NCI-H1105 treated with DMSO at 0.1 percent for 48 hours (cell line): ENCODE results near the gene LSM12.

Source experiments
- DNase-seq: peaks from one replicate; lab custom pipeline; 2025; lab: John Stamatoyannopoulos, UW

The LSM12 gene

DNA sequence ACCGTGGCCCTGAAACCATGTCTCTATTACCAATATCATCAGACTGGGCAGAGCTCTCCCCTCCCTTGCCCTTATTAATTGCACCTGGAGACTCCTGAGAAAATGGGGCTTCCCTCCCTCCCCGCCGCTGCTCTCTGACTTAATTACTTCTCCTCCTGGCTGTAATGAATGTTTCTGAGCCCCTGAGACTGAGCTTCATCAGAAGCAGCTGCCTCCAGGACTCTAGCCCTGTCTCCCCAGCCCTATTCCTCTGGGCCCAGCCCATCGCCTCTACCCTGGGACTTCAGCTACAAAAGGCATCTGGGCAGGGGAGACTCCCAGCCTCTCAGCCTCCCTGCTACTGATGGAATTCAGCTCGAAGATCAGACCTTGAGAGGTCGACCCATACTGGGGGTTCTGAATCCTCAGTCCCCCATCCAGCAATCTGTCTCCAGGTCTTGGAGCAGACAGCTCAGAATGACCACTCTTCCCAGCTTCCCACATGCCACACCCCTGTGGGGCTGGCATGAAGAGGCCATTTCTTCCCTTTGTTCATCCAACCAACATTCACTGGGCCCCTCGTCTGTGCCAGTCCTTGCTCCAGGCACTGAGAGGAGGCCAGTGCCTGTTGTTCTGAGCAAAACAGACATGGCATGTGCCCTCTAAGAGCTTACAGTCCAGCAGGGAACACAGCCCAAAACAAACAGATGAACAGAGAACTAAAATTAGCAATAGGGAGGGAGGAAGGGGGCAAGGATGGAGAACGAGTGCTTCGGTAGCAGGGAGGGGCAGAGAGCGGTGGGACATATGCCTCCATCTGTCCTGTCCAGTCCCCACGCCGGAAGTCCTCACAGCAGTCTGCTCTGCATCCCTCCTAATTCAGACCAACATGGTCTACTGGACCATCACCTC lies 79.1 kb downstream of the LSM12 start:
- DNase-seq = no peak

DNA sequence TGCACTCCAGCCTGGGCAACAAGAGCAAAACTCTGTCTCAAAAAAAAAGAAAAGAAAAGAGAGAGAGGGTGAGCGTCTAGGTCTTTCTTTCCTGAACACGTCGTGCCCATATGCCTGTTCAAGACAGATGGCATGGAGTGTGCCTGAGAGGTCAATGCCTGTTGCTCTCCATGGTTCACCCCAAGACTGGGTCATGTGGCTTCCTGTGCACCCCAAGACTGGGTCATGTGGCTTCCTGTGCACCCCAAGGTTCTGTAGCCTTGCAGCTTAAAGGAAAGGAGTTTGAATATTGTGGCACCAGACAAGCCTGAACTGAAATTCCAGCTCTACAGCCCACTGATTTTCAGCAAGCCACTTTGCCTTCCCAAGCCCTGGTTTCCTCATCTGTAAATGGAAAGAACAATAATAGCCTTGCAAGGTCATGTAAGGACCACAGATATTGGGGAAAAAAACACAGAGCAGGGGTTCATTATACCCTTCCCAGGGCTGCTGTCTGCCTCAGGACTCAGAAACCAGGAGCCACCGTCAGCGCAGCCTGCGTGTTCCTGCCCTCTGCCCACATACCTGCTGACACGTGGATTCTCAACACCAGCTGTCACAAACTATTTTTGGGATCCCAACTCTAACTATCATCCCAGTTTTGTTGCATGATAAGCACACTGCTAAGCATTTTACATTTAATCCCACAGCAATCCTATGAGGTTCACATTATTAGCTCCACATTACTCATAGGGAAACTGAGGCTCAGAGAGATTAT lies 80.1 kb downstream of the LSM12 start:
- DNase-seq = no peak

DNA sequence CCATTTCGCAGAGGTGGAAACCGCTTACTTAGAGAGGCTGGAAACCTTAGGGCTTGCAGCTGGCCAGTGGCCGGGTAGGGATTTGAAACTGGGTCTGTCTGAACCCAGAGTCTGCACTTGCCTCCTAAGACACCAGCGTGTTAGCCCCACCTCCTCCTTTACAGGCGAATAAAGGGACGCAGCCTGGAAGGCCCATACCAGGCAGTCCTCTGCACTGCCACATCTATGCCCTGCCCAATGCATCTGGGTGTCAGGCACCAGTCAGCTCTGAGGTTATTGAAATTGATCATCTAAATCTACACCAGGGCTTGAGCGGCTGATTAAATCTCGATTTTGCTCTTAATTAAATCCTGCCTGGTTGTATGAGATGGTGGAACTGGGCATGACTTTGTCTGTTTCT lies 82.0 kb downstream of the LSM12 start:
- DNase-seq = no peak
